ENCODE results near the gene VTI1A. TPM values are rescaled to one million over a fixed set of nuclear protein-coding genes. Genes with fewer than 3 reads are reported as not detected.

VTI1A gene
- total and polyA plus RNA-seq, 9 of the 15 experiments (the other 6 are each of a cell fraction or from before 2014, with no cell fraction given), result 9.3 to 21.4 (median 16.0) TPM

- no peaks in the 10 kb centered on the region for H3K27me3 ChIP-seq (ENCODE audit: control insufficient read depth in 2 of 2, insufficient read depth in 2 of 2, low read length in 2 of 2)
- peaks cover 0 to 5% of the 10 kb centered on the region in 2 experiments; a peak in 1 of 5 replicates for H3K4me1 ChIP-seq (replicated peaks in 1 of 2; ENCODE audit: control insufficient read depth in 2 of 2, insufficient read depth in 2 of 2, low read length in 2 of 2)
- H3K4me2 ChIP-seq (ENCODE audit: insufficient read depth, low read length), result no peak overlapping the region
- no peak overlapping the region for H3K4me3 ChIP-seq
- H2AFZ ChIP-seq (ENCODE audit: low read depth, low read length), result no peak overlapping the region
- ChIA-PET CTCF (ENCODE audit: low intra/inter-chr PET ratio) (no interaction called here), POLR2A (no interaction called here)
- H3K27ac ChIP-seq (ENCODE audit: extremely low read depth, low read depth, low read length), result no peak overlapping the region
- in situ Hi-C loops (cut with MboI), result loop anchor here (10.0 kb wide), 2 partner anchors 117 to 267 kb away; no protein-coding TSS in a partner anchor
- H3K79me2 ChIP-seq (ENCODE audit: control insufficient read depth, insufficient read depth, low read length), result peaks cover 16% of the 10 kb centered on the region
- no peaks in the 10 kb centered on the region for H4K20me1 ChIP-seq (replicated peaks; ENCODE audit: control insufficient read depth, insufficient read depth, low read length)
- intact Hi-C loops (cut with micrococcal nuclease), result no loop called here
- H3K9me1 ChIP-seq (ENCODE audit: control insufficient read depth, insufficient read depth, low read length), result no peaks in the 10 kb centered on the region
- ATAC-seq, result no peak
- FAIRE-seq, result no peak
- peaks cover 73% of the 10 kb centered on the region for H3K36me3 ChIP-seq (ENCODE audit: control insufficient read depth, insufficient read depth, low read length)
- DNase-seq (ENCODE audit: extremely low read depth in 1 of 4, low spot score in 3 of 4), result no peak
- H3K9me3 ChIP-seq (replicated peaks; ENCODE audit: control insufficient read depth, insufficient read depth, low read depth, low read length), result no peaks in the 10 kb centered on the region
- no TSS peak for BruUV-seq (replicated peaks)
- TF ChIP-seq ATF4 (CRISPR knock-in tag; IDR thresholded peaks at IDR 0.05) (no peak), FOXP1 (CRISPR knock-in tag; IDR thresholded peaks at IDR 0.05) (no peak), KHSRP (IDR thresholded peaks at IDR 0.05) (no peak), CBFA2T3 (IDR thresholded peaks at IDR 0.05) (no peak), HMG20B (CRISPR knock-in tag; IDR thresholded peaks at IDR 0.05) (no peak), ZNF436 (CRISPR knock-in tag; IDR thresholded peaks at IDR 0.05) (no peak), MCM2 (IDR thresholded peaks at IDR 0.05; ENCODE audit: low read depth) (no peak), E2F4 (CRISPR knock-in tag; IDR thresholded peaks at IDR 0.05; ENCODE audit: low read depth) (no peak), TCF15 (CRISPR knock-in tag; IDR thresholded peaks at IDR 0.05) (no peak), HMG20A (CRISPR knock-in tag; conservative IDR thresholded peaks at IDR 0.05) (no peak), CBX8 (IDR thresholded peaks at IDR 0.05; ENCODE audit: borderline replicate concordance, extremely low read depth, low read depth, low read length, poor library complexity, severe bottlenecking) (no peak), NBN (IDR thresholded peaks at IDR 0.05; ENCODE audit: low read depth) (no peak), UBTF (IDR thresholded peaks at IDR 0.05; ENCODE audit: borderline replicate concordance in 1 of 2, low read depth in 2 of 2, low read length in 2 of 2) (no peak), ZNF444 (CRISPR knock-in tag; IDR thresholded peaks at IDR 0.05) (no peak), ZNF507 (tag; conservative IDR thresholded peaks at IDR 0.05) (no peak), RFX5 (IDR thresholded peaks at IDR 0.05; ENCODE audit: low read depth, low read length) (no peak), ESRRB (CRISPR knock-in tag; IDR thresholded peaks at IDR 0.05; ENCODE audit: borderline replicate concordance) (no peak), SRSF7 (optimal IDR thresholded peaks at IDR 0.05; ENCODE audit: low read depth, low read length) (no peak)
- 83% methylated on average over 1 of the region's 1 CpG for WGBS (ENCODE audit: insufficient coverage, low coverage, missing lambda C conversion rate)
- H3K9ac ChIP-seq (ENCODE audit: insufficient read depth in 1 of 2, low read depth in 2 of 2, low read length in 2 of 2), result no peak overlapping the region
Measured at GRCh38 chr10:112441520-112441919, 5.5 kb upstream of the VTI1A start.

Measured in K562 (cell line).